Measurements from ENCODE around the gene STAMBP.
"Not testable (repeated sequence)": the region's sequence is repeated elsewhere in the genome, so short reads cannot be mapped to it uniquely, and the experiment has no call there.

STAMBP gene

GRCh38 chr2:73828818-73829570 lies at the start of gene STAMBP:
TSS of gene STAMBP (plus strand) at chr2:73828961. CDS start at chr2:73830857, 1,896 bp downstream.
- peak; percentile 99 for DNase-seq (ENCODE audit: low read depth)
- H3K9me3 ChIP-seq (ENCODE audit: control insufficient read depth, low read length), result no peaks in the 10 kb centered on the region

GRCh38 chr2:73779467-73780236 lies 49.1 kb upstream of the STAMBP start, which contains the start of gene DUSP11:
TSS of gene DUSP11 (minus strand) at chr2:73780103. CDS start at chr2:73779974, 129 bp downstream.
- Histone ChIP-seq H3K9me3 (ENCODE audit: control insufficient read depth, low read length) (no peaks in the 10 kb centered on the region), H3K4me3 (ENCODE audit: low read length) (peak within 1 kb of the TSS; percentile 97), H3K9ac (ENCODE audit: low read length) (peak within 1 kb of the TSS; percentile 94), H3K27me3 (replicated peaks; ENCODE audit: control insufficient read depth, insufficient read depth, low read length) (no peaks in the 10 kb centered on the region), H3K36me3 (ENCODE audit: control insufficient read depth, insufficient read depth, low read length, severe bottlenecking) (peaks cover 23% of the 10 kb centered on the region), H3K4me1 (ENCODE audit: control insufficient read depth, insufficient read depth, low read length) (peaks cover 15% of the 10 kb centered on the region)
- peak; percentile 97 for DNase-seq (ENCODE audit: low read depth)

More at GRCh38 chr2:73828818-73829570, at the start of gene STAMBP:
- peaks cover 8% of the 10 kb centered on the region for H3K36me3 ChIP-seq (ENCODE audit: control insufficient read depth, insufficient read depth, low read length, severe bottlenecking)
- peaks cover 37% of the 10 kb centered on the region for H3K4me1 ChIP-seq (ENCODE audit: control insufficient read depth, insufficient read depth, low read length)
- H3K4me3 ChIP-seq (ENCODE audit: low read length), result peak within 1 kb of the TSS; percentile 91
- no peaks in the 10 kb centered on the region for H3K27me3 ChIP-seq (replicated peaks; ENCODE audit: control insufficient read depth, insufficient read depth, low read length)
- peak within 1 kb of the TSS; percentile 89 for H3K9ac ChIP-seq (ENCODE audit: low read length)

GRCh38 chr2:73780237-73780582 lies 48.6 kb upstream of the STAMBP start:
- peaks cover 17% of the 10 kb centered on the region for H3K36me3 ChIP-seq (ENCODE audit: control insufficient read depth, insufficient read depth, low read length, severe bottlenecking)
- peaks cover 15% of the 10 kb centered on the region for H3K4me1 ChIP-seq (ENCODE audit: control insufficient read depth, insufficient read depth, low read length)
- DNase-seq (ENCODE audit: low read depth), result no peak
- peak overlapping the region; percentile 97 for H3K4me3 ChIP-seq (ENCODE audit: low read length)
- H3K9me3 ChIP-seq (ENCODE audit: control insufficient read depth, low read length), result no peaks in the 10 kb centered on the region
- peak overlapping the region; percentile 94 for H3K9ac ChIP-seq (ENCODE audit: low read length)
- no peaks in the 10 kb centered on the region for H3K27me3 ChIP-seq (replicated peaks; ENCODE audit: control insufficient read depth, insufficient read depth, low read length)

- DNase-seq (ENCODE audit: low read depth); H3K36me3 ChIP-seq (ENCODE audit: control insufficient read depth, insufficient read depth, low read length, severe bottlenecking); H3K4me3 ChIP-seq (ENCODE audit: low read length); H3K27me3 ChIP-seq (replicated peaks; ENCODE audit: control insufficient read depth, insufficient read depth, low read length); H3K9ac ChIP-seq (ENCODE audit: low read length); H3K4me1 ChIP-seq (ENCODE audit: control insufficient read depth, insufficient read depth, low read length); H3K9me3 ChIP-seq (ENCODE audit: control insufficient read depth, low read length): not testable (repeated sequence)
Measured at GRCh38 chr2:73783402-73783801, 45.4 kb upstream of the STAMBP start.

GRCh38 chr2:73783883-73784282 lies 44.9 kb upstream of the STAMBP start, which contains the start of gene C2orf78:
TSS of gene C2orf78 (plus strand) at chr2:73784183. CDS start at chr2:73784310, 127 bp downstream.
- H3K4me3 ChIP-seq (ENCODE audit: low read length); H3K36me3 ChIP-seq (ENCODE audit: control insufficient read depth, insufficient read depth, low read length, severe bottlenecking); H3K4me1 ChIP-seq (ENCODE audit: control insufficient read depth, insufficient read depth, low read length); DNase-seq (ENCODE audit: low read depth); H3K9me3 ChIP-seq (ENCODE audit: control insufficient read depth, low read length); H3K27me3 ChIP-seq (replicated peaks; ENCODE audit: control insufficient read depth, insufficient read depth, low read length); H3K9ac ChIP-seq (ENCODE audit: low read length): not testable (repeated sequence)

- Histone ChIP-seq H3K9me3 (ENCODE audit: control insufficient read depth, low read length) (no peaks in the 10 kb centered on the region), H3K4me1 (ENCODE audit: control insufficient read depth, insufficient read depth, low read length) (no peaks in the 10 kb centered on the region), H3K4me3 (ENCODE audit: low read length) (no peak overlapping the region), H3K27me3 (replicated peaks; ENCODE audit: control insufficient read depth, insufficient read depth, low read length) (peaks cover 36% of the 10 kb centered on the region), H3K36me3 (ENCODE audit: control insufficient read depth, insufficient read depth, low read length, severe bottlenecking) (no peaks in the 10 kb centered on the region), H3K9ac (ENCODE audit: low read length) (no peak overlapping the region)
- no peak for DNase-seq (ENCODE audit: low read depth)
Measured at GRCh38 chr2:73811878-73812277, 16.9 kb upstream of the STAMBP start.

- Histone ChIP-seq H3K4me1 (ENCODE audit: control insufficient read depth, insufficient read depth, low read length) (no peaks in the 10 kb centered on the region), H3K36me3 (ENCODE audit: control insufficient read depth, insufficient read depth, low read length, severe bottlenecking) (no peaks in the 10 kb centered on the region), H3K9ac (ENCODE audit: low read length) (no peak overlapping the region), H3K4me3 (ENCODE audit: low read length) (no peak overlapping the region), H3K27me3 (replicated peaks; ENCODE audit: control insufficient read depth, insufficient read depth, low read length) (peaks cover 37% of the 10 kb centered on the region), H3K9me3 (ENCODE audit: control insufficient read depth, low read length) (no peaks in the 10 kb centered on the region)
- DNase-seq (ENCODE audit: low read depth), result no peak
Measured at GRCh38 chr2:73812635-73813034, 16.1 kb upstream of the STAMBP start.

- H3K4me3 ChIP-seq (ENCODE audit: low read length), result no peak overlapping the region
- H3K36me3 ChIP-seq (ENCODE audit: control insufficient read depth, insufficient read depth, low read length, severe bottlenecking), result no peaks in the 10 kb centered on the region
- H3K9me3 ChIP-seq (ENCODE audit: control insufficient read depth, low read length), result no peaks in the 10 kb centered on the region
- H3K9ac ChIP-seq (ENCODE audit: low read length), result no peak overlapping the region
- DNase-seq (ENCODE audit: low read depth), result no peak
- H3K27me3 ChIP-seq (replicated peaks; ENCODE audit: control insufficient read depth, insufficient read depth, low read length), result peaks cover 50% of the 10 kb centered on the region
- H3K4me1 ChIP-seq (ENCODE audit: control insufficient read depth, insufficient read depth, low read length), result no peaks in the 10 kb centered on the region
Measured at GRCh38 chr2:73818296-73818695, 10.5 kb upstream of the STAMBP start.

GRCh38 chr2:73821227-73821626 lies 7.5 kb upstream of the STAMBP start:
- Histone ChIP-seq H3K9me3 (ENCODE audit: control insufficient read depth, low read length) (no peaks in the 10 kb centered on the region), H3K4me3 (ENCODE audit: low read length) (no peak overlapping the region), H3K36me3 (ENCODE audit: control insufficient read depth, insufficient read depth, low read length, severe bottlenecking) (no peaks in the 10 kb centered on the region), H3K9ac (ENCODE audit: low read length) (no peak overlapping the region), H3K27me3 (replicated peaks; ENCODE audit: control insufficient read depth, insufficient read depth, low read length) (peaks cover 34% of the 10 kb centered on the region), H3K4me1 (ENCODE audit: control insufficient read depth, insufficient read depth, low read length) (peaks cover 9% of the 10 kb centered on the region)
- no peak for DNase-seq (ENCODE audit: low read depth)

GRCh38 chr2:73821669-73822068 lies 7.1 kb upstream of the STAMBP start:
- H3K9me3 ChIP-seq (ENCODE audit: control insufficient read depth, low read length), result no peaks in the 10 kb centered on the region
- H3K27me3 ChIP-seq (replicated peaks; ENCODE audit: control insufficient read depth, insufficient read depth, low read length), result peaks cover 30% of the 10 kb centered on the region
- H3K36me3 ChIP-seq (ENCODE audit: control insufficient read depth, insufficient read depth, low read length, severe bottlenecking), result no peaks in the 10 kb centered on the region
- no peak overlapping the region for H3K4me3 ChIP-seq (ENCODE audit: low read length)
- DNase-seq (ENCODE audit: low read depth), result no peak
- peaks cover 9% of the 10 kb centered on the region for H3K4me1 ChIP-seq (ENCODE audit: control insufficient read depth, insufficient read depth, low read length)
- no peak overlapping the region for H3K9ac ChIP-seq (ENCODE audit: low read length)

- H3K9me3 ChIP-seq (ENCODE audit: control insufficient read depth, low read length), result no peaks in the 10 kb centered on the region
- no peak for DNase-seq (ENCODE audit: low read depth)
Measured at GRCh38 chr2:73822276-73822675, 6.5 kb upstream of the STAMBP start.

More at GRCh38 chr2:73822276-73822675, 6.5 kb upstream of the STAMBP start:
- Histone ChIP-seq H3K4me1 (ENCODE audit: control insufficient read depth, insufficient read depth, low read length) (peaks cover 9% of the 10 kb centered on the region), H3K36me3 (ENCODE audit: control insufficient read depth, insufficient read depth, low read length, severe bottlenecking) (no peaks in the 10 kb centered on the region), H3K4me3 (ENCODE audit: low read length) (no peak overlapping the region), H3K27me3 (replicated peaks; ENCODE audit: control insufficient read depth, insufficient read depth, low read length) (peaks cover 29% of the 10 kb centered on the region), H3K9ac (ENCODE audit: low read length) (no peak overlapping the region)

Data from adipocyte (in vitro differentiated cells).